ENCODE data around the gene PLPP1.

DNA sequence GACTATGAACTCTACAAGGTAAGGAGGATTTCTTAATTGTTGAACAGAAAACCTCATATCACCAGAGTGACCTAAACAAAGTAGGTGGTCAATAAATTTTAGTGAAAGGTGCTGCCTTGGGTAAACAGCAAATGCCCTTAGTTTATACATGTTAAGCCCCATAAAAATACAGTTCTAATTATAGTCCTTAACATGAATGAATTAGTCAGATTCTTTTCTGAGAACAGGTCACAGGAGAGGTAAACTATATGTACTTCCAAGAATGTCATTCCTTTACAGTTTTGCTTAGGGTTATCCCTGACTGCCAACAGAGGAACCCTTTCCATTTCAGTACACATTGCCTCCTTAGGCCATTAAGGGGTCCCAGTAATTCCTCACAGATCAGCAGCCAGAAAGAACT, 64.9 kb downstream of the PLPP1 start:
- TF ChIP-seq POLR2A (IDR thresholded peaks at IDR 0.05; ENCODE audit: low read length) (no peak), GATA1 (IDR thresholded peaks at IDR 0.05; ENCODE audit: low read depth, low read length) (no peak)
